ENCODE results near the gene FAM167B.
"Not testable (repeated sequence)": the region's sequence is repeated elsewhere in the genome, so short reads cannot be mapped to it uniquely, and the experiment has no call there.

FAM167B gene

GRCh38 chr1:32265846-32266245 lies 18.8 kb downstream of the FAM167B start:
- no peak for DNase-seq

- no peak for DNase-seq
Measured at GRCh38 chr1:32266921-32267591, 20.0 kb downstream of the FAM167B start.

- DNase-seq: no peak
Measured at GRCh38 chr1:32269744-32270143, 22.7 kb downstream of the FAM167B start.

GRCh38 chr1:32272557-32273390 lies 25.8 kb downstream of the FAM167B start:
- no peak for DNase-seq

GRCh38 chr1:32273391-32274208 lies 26.6 kb downstream of the FAM167B start:
- peak; percentile 70 for DNase-seq

GRCh38 chr1:32274646-32275340 lies 27.8 kb downstream of the FAM167B start:
- DNase-seq: no peak

- no peak for DNase-seq
Measured at GRCh38 chr1:32275424-32275823, 28.4 kb downstream of the FAM167B start.

- DNase-seq: no peak
Measured at GRCh38 chr1:32276032-32276782, 29.2 kb downstream of the FAM167B start.

GRCh38 chr1:32284777-32285176 lies 37.8 kb downstream of the FAM167B start:
- not testable (repeated sequence) for DNase-seq

GRCh38 chr1:32285658-32286057 lies 38.6 kb downstream of the FAM167B start:
- no peak for DNase-seq

GRCh38 chr1:32286763-32287162 lies 39.7 kb downstream of the FAM167B start:
- no peak for DNase-seq

GRCh38 chr1:32289256-32289655 lies 42.2 kb downstream of the FAM167B start:
- no peak for DNase-seq

- DNase-seq: no peak
Measured at GRCh38 chr1:32291145-32291707, 44.2 kb downstream of the FAM167B start.

GRCh38 chr1:32291708-32292538 lies 44.9 kb downstream of the FAM167B start, which contains the start of gene HDAC1:
Gene HDAC1 (plus strand): TSS chr1:32292083. CDS start chr1:32292170, 87 bp downstream.
- DNase-seq: peak; percentile 92

- not testable (repeated sequence) for DNase-seq
Measured at GRCh38 chr1:32298211-32298610, 51.2 kb downstream of the FAM167B start.
